GM19452 (cell line): ENCODE data around the gene HMGA1.

Experiments
- ATAC-seq: cut with Tn5 transposase; IDR thresholded peaks from one replicate; pipeline ENCODE4 v1.9.1; 2021; ENCODE audit not compliant: unreplicated experiment

Gene HMGA1

GRCh38 chr6:34288581-34288980 lies 51.9 kb downstream of the HMGA1 start:
- ATAC-seq: no peak

- no peak for ATAC-seq
Measured at GRCh38 chr6:34289137-34289536, 52.5 kb downstream of the HMGA1 start.

GRCh38 chr6:34292954-34293353 lies 56.3 kb downstream of the HMGA1 start:
- no peak for ATAC-seq

GRCh38 chr6:34295721-34296120 lies 59.0 kb downstream of the HMGA1 start:
- peak; percentile 87 for ATAC-seq
